IMR-90 (cell line): ENCODE measurements around the gene ATP5F1D. TPM values are rescaled to one million over a fixed set of nuclear protein-coding genes. Genes with fewer than 3 reads are reported as not detected.
A peak's percentile ranks its signal among the peaks of the same experiment; 100 is the strongest.

Experiments
- ATAC-seq: fragments of 200-7000 bp; cut with Tn5 transposase; 2 replicates; pipeline ENCODE4 v1.9.1; 2020; ENCODE audit warnings: low read depth, mild to moderate bottlenecking, moderate library complexity
- BruUV-seq: library from RNA; stranded (reverse); fragments of 400-500 nt; replicated peaks from 2 replicates; lab custom pipeline; 2021; lab: Mats Ljungman, UMichigan
- CTCF ChIA-PET: fragments of 300-600 bp; formaldehyde crosslinking; extraction: SDS; loops from one replicate; lab custom pipeline; 2021; ENCODE audit warnings: antibody characterized with exemption; lab: Yijun Ruan, JAX
- POLR2A ChIA-PET: fragments of 300-600 bp; sonication (Branson Sonifier 250); formaldehyde crosslinking; loops from one replicate; lab custom pipeline; 2022; ENCODE audit warnings: antibody characterized with exemption; ENCODE audit not compliant: unreplicated experiment; lab: Charles Lee
- DNase-seq: peaks from one replicate; pipeline ENCODE4 v3.0.0; 2013
- H2AFZ ChIP-seq: replicated peaks from 2 replicates; pipeline ENCODE3; 2013; ENCODE audit warnings: low read length, mild to moderate bottlenecking; ENCODE audit not compliant: poor library complexity
- H2AK5ac ChIP-seq: 2 replicates; pipeline ENCODE4 v1.6.1; 2013; ENCODE audit warnings: low read depth, low read length, inconsistent platforms
- H2AK9ac ChIP-seq: replicated peaks from 2 replicates; pipeline ENCODE3; 2013; ENCODE audit warnings: mild to moderate bottlenecking, low read depth, low read length, moderate library complexity; ENCODE audit not compliant: poor library complexity
- H2BK120ac ChIP-seq: 2 replicates; pipeline ENCODE4 v1.6.1; 2013; ENCODE audit warnings: low read depth, low read length, inconsistent platforms
- H2BK15ac ChIP-seq: 3 replicates; pipeline ENCODE4 v1.6.1; 2013; ENCODE audit warnings: low read depth, low read length, inconsistent platforms
- H2BK20ac ChIP-seq: 2 replicates; pipeline ENCODE4 v1.6.1; 2013; ENCODE audit warnings: low read depth, mild to moderate bottlenecking, inconsistent platforms, low read length, moderate library complexity
- H2BK5ac ChIP-seq: 2 replicates; pipeline ENCODE4 v1.6.1; 2013; ENCODE audit warnings: mild to moderate bottlenecking, low read depth, low read length, inconsistent platforms; ENCODE audit not compliant: poor library complexity, severe bottlenecking
- H3K14ac ChIP-seq: replicated peaks from 2 replicates; pipeline ENCODE4 v1.6.1; 2013; ENCODE audit warnings: low read depth, low read length, inconsistent platforms
- H3K18ac ChIP-seq: 2 replicates; pipeline ENCODE4 v1.6.1; 2013; ENCODE audit warnings: low read depth, low read length, control low read depth
- H3K23ac ChIP-seq: 2 replicates; pipeline ENCODE4 v1.6.1; 2013; ENCODE audit warnings: low read depth, low read length, inconsistent platforms
- H3K27ac ChIP-seq: 2 replicates; pipeline ENCODE4 v1.5.1; 2013; ENCODE audit warnings: mild to moderate bottlenecking, control low read depth, low read length; ENCODE audit not compliant: insufficient read depth
- H3K27me3 ChIP-seq: 2 replicates; pipeline ENCODE4 v1.6.1; 2013; ENCODE audit warnings: low read length; ENCODE audit not compliant: control insufficient read depth, insufficient read depth
- H3K36me3 ChIP-seq: 2 replicates; pipeline ENCODE4 v1.6.1; 2013; ENCODE audit warnings: low read length, mixed read lengths; ENCODE audit not compliant: control insufficient read depth, insufficient read depth
- H3K4ac ChIP-seq: 2 replicates; pipeline ENCODE4 v1.6.1; 2013; ENCODE audit warnings: low read depth, low read length, inconsistent platforms
- H3K4me1 ChIP-seq: 2 replicates; pipeline ENCODE4 v1.6.1; 2013; ENCODE audit warnings: low read length, mixed read lengths; ENCODE audit not compliant: control insufficient read depth, insufficient read depth
- H3K4me2 ChIP-seq: 2 replicates; pipeline ENCODE4 v1.6.1; 2013; ENCODE audit warnings: low read depth, mild to moderate bottlenecking, control low read depth, low read length, moderate library complexity
- H3K4me3 ChIP-seq: 2 replicates; pipeline ENCODE4 v1.5.1; 2013; ENCODE audit warnings: low read depth, mild to moderate bottlenecking, control low read depth, low read length, moderate library complexity; ENCODE audit not compliant: insufficient read depth
- H3K56ac ChIP-seq: 2 replicates; pipeline ENCODE4 v1.6.1; 2013; ENCODE audit warnings: low read length, inconsistent platforms; ENCODE audit not compliant: insufficient read depth; ENCODE audit errors: extremely low read depth
- H3K79me1 ChIP-seq, 2 experiments: 2 replicates each; pipeline ENCODE4 v1.6.1; 2013; ENCODE audit warnings: low read length in 2 of 2, inconsistent platforms in 1 of 2, low read depth in 1 of 2
- H3K9ac ChIP-seq: 2 replicates; pipeline ENCODE4 v1.6.1; 2013; ENCODE audit warnings: low read depth, low read length, control low read depth
- H3K9me1 ChIP-seq: 2 replicates; pipeline ENCODE4 v1.6.1; 2013; ENCODE audit warnings: low read length, inconsistent platforms; ENCODE audit not compliant: insufficient read depth
- H3K9me3 ChIP-seq: 2 replicates; pipeline ENCODE4 v1.6.1; 2013; ENCODE audit warnings: low read length; ENCODE audit not compliant: control insufficient read depth, insufficient read depth
- H4K20me1 ChIP-seq: 2 replicates; pipeline ENCODE4 v1.6.1; 2013; ENCODE audit warnings: low read length, inconsistent platforms; ENCODE audit not compliant: insufficient read depth
- H4K5ac ChIP-seq: 2 replicates; pipeline ENCODE4 v1.6.1; 2013; ENCODE audit warnings: mild to moderate bottlenecking, low read depth, low read length, control low read depth
- H4K8ac ChIP-seq, 2 experiments: 2 replicates each; pipeline ENCODE4 v1.6.1; 2013; ENCODE audit warnings: low read depth in 2 of 2, low read length in 2 of 2, control low read depth in 1 of 2, inconsistent platforms in 1 of 2
- H4K91ac ChIP-seq: 2 replicates; pipeline ENCODE4 v1.6.1; 2013; ENCODE audit warnings: low read depth, low read length, inconsistent platforms; ENCODE audit not compliant: insufficient read depth
- CEBPB ChIP-seq: IDR thresholded peaks from 2 replicates; pipeline ENCODE4 v1.6.1; 2012; ENCODE audit warnings: low read depth, low read length, improper control_type of control experiment
- NFE2L2 ChIP-seq: fragments of 150-350 bp; IDR thresholded peaks from 2 replicates; pipeline ENCODE4 v1.6.1; 2016; ENCODE audit warnings: low read depth, mild to moderate bottlenecking, low read length
- POLR2A ChIP-seq: IDR thresholded peaks from 2 replicates; pipeline ENCODE4 v1.6.1; 2012; ENCODE audit warnings: mild to moderate bottlenecking, low read depth, low read length
- RAD21 ChIP-seq: IDR thresholded peaks from 2 replicates; pipeline ENCODE4 v1.6.1; 2012; ENCODE audit warnings: low read length, improper control_type of control experiment
- RCOR1 ChIP-seq: IDR thresholded peaks from 2 replicates; pipeline ENCODE4 v1.6.1; 2012; ENCODE audit warnings: mild to moderate bottlenecking, low read length, improper control_type of control experiment; ENCODE audit not compliant: insufficient replicate concordance
- RFX5 ChIP-seq: IDR thresholded peaks from 2 replicates; pipeline ENCODE4 v1.8.0; 2012; ENCODE audit warnings: low read depth, mild to moderate bottlenecking, low read length, moderate library complexity
- SMC3 ChIP-seq: fragments of 150-350 bp; IDR thresholded peaks from 2 replicates; pipeline ENCODE4 v1.6.1; 2016; ENCODE audit warnings: low read depth, mild to moderate bottlenecking, antibody characterized with exemption, low read length, moderate library complexity
- USF2 ChIP-seq: fragments of 150-350 bp; IDR thresholded peaks from 2 replicates; pipeline ENCODE4 v1.6.1; 2017; ENCODE audit warnings: mild to moderate bottlenecking, antibody characterized with exemption, low read length, low read depth
- WGBS, 2 experiments: methylation state at CpG; one replicate each; pipeline versions ENCODE4 v1.1.5 to v1.1.7; 2013; ENCODE audit warnings: missing lambda C conversion rate in 2 of 2; ENCODE audit not compliant: insufficient read length in 1 of 2; ENCODE audit errors: extremely low coverage in 2 of 2; 5-methylcytosine and 5-hydroxymethylcytosine counted together
- dilution Hi-C: fragments of 300-500 bp; cut with HindIII; formaldehyde crosslinking; loops from one replicate; pipeline ENCODE4 v1.14.3; 2018; ENCODE audit warnings: low sequenced_read_pairs; ENCODE audit not compliant: unreplicated experiment
- in situ Hi-C: fragments of 300-500 bp; cut with MboI; formaldehyde crosslinking; loops from 3 replicates; pipeline ENCODE4 v1.14.3; 2019; ENCODE audit warnings: low sequenced_read_pairs, inconsistent platforms, mixed read lengths
- intact Hi-C: fragments of 100-400 bp; cut with micrococcal nuclease; formaldehyde crosslinking; loops from 2 replicates; pipeline ENCODE4 v1.10.0; 2022
- polyA plus RNA-seq, 3 experiments: library from polyadenylated mRNA; depleted of rRNA; stranded (reverse); fragments of >200 nt; gene quantifications; 2 replicates each; pipeline ENCODE4 v1.2.3, GENCODE V29; 2012; ENCODE audit warnings: low replicate concordance in 1 of 3
- total RNA-seq: library from RNA; depleted of rRNA; stranded (reverse); fragments of >200 nt; gene quantifications from 2 replicates; pipeline ENCODE4 v1.2.3, GENCODE V29; 2012

Gene ATP5F1D
- total and polyA plus RNA-seq, 2 of the 4 experiments (the other 2 are of a cell fraction), result 7.3 to 140 TPM

- WGBS, 2 experiments, result 76% methylated on average over 28 of the region's 46 CpGs; no CpG with 5 or more reads in 1 of the 2 experiments
Measured at GRCh38 chr19:1274081-1274851, 32.7 kb downstream of the ATP5F1D start.

More at GRCh38 chr19:1274081-1274851, 32.7 kb downstream of the ATP5F1D start:
- dilution Hi-C loops (no loop called here), in situ Hi-C loops (no loop called here), intact Hi-C loops (no loop called here)
- no peak overlapping the region for H4K91ac ChIP-seq
- H3K27ac ChIP-seq, result peak overlapping the region; percentile 75
- no peak overlapping the region for H2BK120ac ChIP-seq
- DNase-seq (no peak), ATAC-seq (no peak)
- no peaks in the 10 kb centered on the region for H3K9me3 ChIP-seq
- peak overlapping the region; percentile 44 for H2AFZ ChIP-seq
- ChIA-PET POLR2A (no interaction called here), CTCF (no interaction called here)
- H3K23ac ChIP-seq, result peak overlapping the region; percentile 42
- H2AK9ac ChIP-seq, result peak overlapping the region; percentile 33
- peak overlapping the region; percentile 34 for H3K4ac ChIP-seq
- no peak overlapping the region; the same call in 1 of the 2 replicates for H3K56ac ChIP-seq
- H3K18ac ChIP-seq, result no peak overlapping the region
- H4K5ac ChIP-seq, result no peak overlapping the region
- no peak overlapping the region for H2BK5ac ChIP-seq
- no peak overlapping the region for H3K14ac ChIP-seq
- no peak overlapping the region for H3K4me3 ChIP-seq
- H3K4me2 ChIP-seq, result peak overlapping the region; percentile 35
- H4K20me1 ChIP-seq, result peaks cover 67% of the 10 kb centered on the region
- peak overlapping the region in 1 of 2 experiments; percentile 15; a peak in 2 of 4 replicates for H4K8ac ChIP-seq
- TF ChIP-seq RAD21 (no peak), RCOR1 (no peak), RFX5 (no peak), USF2 (peak; percentile 1; the same call in 1 of the 2 replicates), CEBPB (no peak), POLR2A (no peak), SMC3 (no peak), NFE2L2 (no peak)
- 0 out of 2 replicates have a peak overlapping the region, but pooled peaks have one; percentile 58 for H2AK5ac ChIP-seq
- H3K36me3 ChIP-seq, result peaks cover 52% of the 10 kb centered on the region
- no peaks in the 10 kb centered on the region; the same call in 1 of the 2 replicates for H3K9me1 ChIP-seq
- H2BK20ac ChIP-seq, result no peak overlapping the region
- H3K4me1 ChIP-seq, result peaks cover 25% of the 10 kb centered on the region
- no peaks in the 10 kb centered on the region for H3K27me3 ChIP-seq
- BruUV-seq, result no TSS peak
- peaks cover 22 to 66% of the 10 kb centered on the region in 2 experiments; a peak in 3 of 4 replicates for H3K79me1 ChIP-seq
- peak overlapping the region; percentile 58; the same call in 1 of the 2 replicates for H3K9ac ChIP-seq
- H2BK15ac ChIP-seq, result no peak overlapping the region
